H1 (cell line): ENCODE results near the gene ZNF407. TPM values are rescaled to one million over a fixed set of nuclear protein-coding genes. Genes with fewer than 3 reads are reported as not detected.

ENCODE experiments used
- ASH2L ChIP-seq: fragments of 200-600, 300-600 bp; sonication (generic); IDR thresholded peaks from one replicate; pipeline ENCODE4 v1.7.1; 2017; ENCODE audit warnings: low read length
- EGR1 ChIP-seq: IDR thresholded peaks from 2 replicates; pipeline ENCODE4 v1.6.1; 2011; ENCODE audit warnings: low read depth, low read length, borderline replicate concordance
- JUN ChIP-seq: IDR thresholded peaks from 2 replicates; pipeline ENCODE4 v1.6.1; 2011; ENCODE audit warnings: low read depth, mild to moderate bottlenecking, improper control_type of control experiment, low read length
- SIN3A ChIP-seq, 2 experiments: IDR thresholded peaks in 1 of 2; conservative IDR thresholded peaks in 1 of 2; 2 replicates each; pipeline ENCODE4 v1.6.1; 2011 to 2012; ENCODE audit warnings: low read length in 2 of 2, improper control_type of control experiment in 1 of 2, low read depth in 1 of 2, mild to moderate bottlenecking in 1 of 2
- SIX5 ChIP-seq: IDR thresholded peaks from 2 replicates; pipeline ENCODE4 v1.6.1; 2011; ENCODE audit warnings: mild to moderate bottlenecking, low read depth, low read length
- ZNF274 ChIP-seq: IDR thresholded peaks from 2 replicates; pipeline ENCODE4 v1.7.0; 2012; ENCODE audit warnings: low read length, borderline replicate concordance; ENCODE audit errors: extremely low read depth
- polyA plus RNA-seq, 7 experiments: library from polyadenylated mRNA; depleted of rRNA in 3 of 7; stranded (reverse) in 5 of 7; unstranded in 2 of 7; fragments of >200 nt in 5 of 7; fragments of 200-250 nt in 2 of 7; gene quantifications; 1 replicate in 5 of 7; 2 replicates in 1 of 7; 4 replicates in 1 of 7; pipeline versions ENCODE4 v1.2.1 to v1.2.3, GENCODE V29; 2011 to 2013; ENCODE audit warnings: missing spikeins in 2 of 7, mixed read lengths in 2 of 7
- total RNA-seq: library from RNA; stranded (reverse); fragmentation: NEBNext Ultra II Directional; extraction: Animal tissue kit (Norgen Biotek cat#: 25700); gene quantifications from 2 replicates; pipeline ENCODE4 v1.2.1, GENCODE V29; 2021

Gene ZNF407
- total and polyA plus RNA-seq, 2 of the 8 experiments (the other 6 are each of a cell fraction or from before 2014, with no cell fraction given) = 1.5 to 6.8 TPM

DNA sequence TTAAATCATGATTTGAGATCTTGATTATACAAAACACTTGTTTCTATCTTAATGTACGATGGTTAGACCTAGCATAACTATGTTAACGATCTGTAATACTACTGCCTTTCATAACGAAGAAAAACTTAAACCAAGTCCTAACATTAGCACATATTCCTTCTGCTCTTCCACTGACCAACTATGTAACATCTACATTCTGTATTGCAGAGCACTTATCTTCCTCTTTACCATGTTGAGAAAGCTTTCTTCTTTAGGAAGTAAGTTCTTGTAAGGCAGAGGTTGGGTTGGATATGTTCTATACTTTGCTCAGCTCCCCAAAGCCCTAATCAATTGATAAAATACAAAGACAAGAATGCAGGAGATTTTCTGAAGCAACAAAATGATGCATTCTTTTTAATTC is 7.9 kb upstream of the ZNF407 start (continued):
- TF ChIP-seq ZNF274 = no peak
- TF ChIP-seq SIX5 = no peak
- TF ChIP-seq ASH2L = no peak
- TF ChIP-seq JUN = no peak
- no peak for TF ChIP-seq SIN3A (conservative IDR thresholded peaks at IDR 0.05 in 1 of 2, IDR thresholded peaks at IDR 0.05 in 1 of 2; ENCODE audit: low read depth in 1 of 2, low read length in 2 of 2)
- no peak for TF ChIP-seq EGR1
